GM19452 (cell line): ENCODE data around the gene DENND1C.
"Not testable (repeated sequence)": the region's sequence is repeated elsewhere in the genome, so short reads cannot be mapped to it uniquely, and the experiment has no call there.

Experiments
- ATAC-seq: cut with Tn5 transposase; IDR thresholded peaks from one replicate; pipeline ENCODE4 v1.9.1; 2021; ENCODE audit not compliant: unreplicated experiment

The DENND1C gene

DNA sequence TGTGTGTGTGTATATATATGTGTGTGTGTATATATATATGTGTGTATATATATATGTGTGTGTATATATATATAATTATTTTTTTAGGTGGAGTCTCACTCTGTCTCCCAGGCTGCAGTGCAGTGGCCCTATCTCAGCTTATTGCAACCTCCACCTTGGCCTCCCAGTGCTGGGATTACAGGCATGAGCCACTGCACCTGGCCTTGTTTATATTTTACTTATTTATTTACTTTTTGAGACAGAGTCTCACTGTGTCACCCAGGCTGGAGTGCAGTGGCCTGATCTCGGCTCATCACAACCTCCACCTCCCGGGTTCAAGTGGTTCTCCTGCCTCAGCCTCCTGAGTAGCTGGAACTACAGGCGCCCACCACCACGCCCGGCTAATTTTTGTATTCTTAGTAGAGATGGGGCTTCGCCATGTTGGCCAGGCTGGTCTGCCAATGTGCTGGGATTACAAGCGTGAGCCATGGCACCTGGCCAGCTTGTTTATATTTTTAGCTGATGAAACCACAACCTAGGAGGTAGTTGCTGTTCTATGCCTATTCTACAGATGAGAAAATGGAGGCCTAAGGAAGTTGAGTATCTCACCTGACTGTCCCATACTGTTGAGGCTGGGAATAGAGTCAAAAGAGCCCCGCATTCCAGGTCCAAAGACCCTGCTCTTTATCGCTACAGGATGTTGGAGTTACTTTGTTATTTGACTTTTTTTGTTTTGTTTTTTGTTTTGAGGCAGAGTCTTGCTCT is 26.6 kb upstream of the DENND1C start:
- ATAC-seq = not testable (repeated sequence)

DNA sequence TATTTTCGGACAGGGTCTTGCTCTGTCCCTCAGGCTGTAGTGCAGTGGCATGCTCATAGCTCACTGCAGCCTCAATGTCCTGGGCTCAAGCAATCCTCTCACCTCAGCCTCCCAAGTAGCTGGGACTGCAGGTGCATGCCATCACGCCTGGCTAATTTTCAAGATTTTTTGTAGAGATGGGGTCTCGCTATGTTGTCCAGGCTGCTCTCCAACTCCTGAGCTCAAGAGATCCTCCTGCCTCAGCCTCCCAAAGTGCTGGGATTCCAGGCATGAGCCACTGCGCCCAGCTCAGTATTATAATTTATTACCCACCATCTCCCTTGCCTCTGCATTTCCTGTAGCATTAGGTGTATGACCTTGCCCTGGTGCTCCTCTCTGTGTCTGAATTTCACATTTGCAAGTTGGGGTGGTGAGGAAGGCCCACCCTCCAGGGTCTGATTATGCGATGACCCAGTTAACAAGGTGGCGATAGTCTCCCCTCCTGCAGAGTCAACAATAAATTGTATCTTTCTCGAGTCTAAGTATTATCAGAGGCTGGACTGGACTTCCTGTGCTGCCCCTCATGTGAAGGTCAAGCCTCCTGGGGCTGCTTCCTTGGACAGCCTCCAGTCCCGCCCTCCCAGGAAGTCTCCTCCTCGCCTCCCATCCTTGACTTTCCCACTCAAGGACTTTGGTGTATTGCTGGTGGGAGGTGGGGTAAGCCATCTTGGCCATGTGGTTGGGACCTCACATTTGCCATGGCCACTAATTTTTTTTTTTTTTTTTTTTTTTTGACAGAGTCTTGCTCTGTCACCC is 22.0 kb upstream of the DENND1C start:
- ATAC-seq = no peak

DNA sequence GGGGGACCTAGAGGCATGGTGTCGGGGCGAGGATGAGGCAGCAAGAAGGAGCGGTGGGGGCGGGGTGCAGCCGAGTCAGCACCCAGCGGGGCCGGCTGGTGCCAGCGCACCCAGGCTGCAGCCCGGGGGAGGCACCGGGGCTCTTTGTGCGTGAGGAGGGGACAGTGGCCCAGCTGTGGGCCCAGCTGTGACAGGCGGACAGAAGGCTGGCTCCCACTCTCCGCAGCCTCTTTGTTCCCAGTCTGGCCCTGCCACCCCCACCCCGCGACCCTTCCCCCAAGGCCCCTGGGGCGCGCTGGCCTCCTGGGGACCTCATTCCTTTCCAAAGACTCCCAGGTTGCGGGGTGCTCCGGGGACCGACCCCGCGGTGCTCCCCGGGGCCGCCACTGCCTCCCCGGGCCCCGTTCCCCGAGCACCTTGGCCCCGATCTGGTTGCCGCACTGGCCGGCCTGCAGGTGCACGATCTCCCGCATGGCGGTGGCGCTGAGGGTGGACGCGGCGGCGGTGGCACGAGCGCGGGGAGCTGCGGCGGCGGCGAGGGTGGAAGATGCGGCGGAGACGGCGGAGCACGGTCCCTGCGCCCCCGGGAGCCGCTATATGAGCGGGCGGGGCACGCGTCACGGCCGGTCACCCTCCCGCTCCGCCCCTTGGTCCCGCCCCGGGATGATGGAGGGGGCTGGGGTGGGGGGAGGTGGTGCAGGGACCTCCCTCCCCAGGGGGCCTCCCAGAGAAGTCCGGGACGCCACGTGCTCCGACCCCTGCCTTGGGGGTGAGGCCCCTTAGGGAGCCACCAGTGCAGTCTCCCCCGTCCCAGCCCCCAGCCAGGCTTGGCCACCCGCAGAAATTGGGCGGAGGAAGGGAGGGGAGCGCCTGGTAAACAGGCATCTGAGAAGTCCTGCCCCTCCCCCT is 20.4 kb upstream of the DENND1C start, which contains the start of gene TUBB4A:
TSS of gene TUBB4A (minus strand) at position 570 of the 909 bp plus-strand sequence. CDS start at position 473, 97 bp downstream.
- no peak for ATAC-seq

DNA sequence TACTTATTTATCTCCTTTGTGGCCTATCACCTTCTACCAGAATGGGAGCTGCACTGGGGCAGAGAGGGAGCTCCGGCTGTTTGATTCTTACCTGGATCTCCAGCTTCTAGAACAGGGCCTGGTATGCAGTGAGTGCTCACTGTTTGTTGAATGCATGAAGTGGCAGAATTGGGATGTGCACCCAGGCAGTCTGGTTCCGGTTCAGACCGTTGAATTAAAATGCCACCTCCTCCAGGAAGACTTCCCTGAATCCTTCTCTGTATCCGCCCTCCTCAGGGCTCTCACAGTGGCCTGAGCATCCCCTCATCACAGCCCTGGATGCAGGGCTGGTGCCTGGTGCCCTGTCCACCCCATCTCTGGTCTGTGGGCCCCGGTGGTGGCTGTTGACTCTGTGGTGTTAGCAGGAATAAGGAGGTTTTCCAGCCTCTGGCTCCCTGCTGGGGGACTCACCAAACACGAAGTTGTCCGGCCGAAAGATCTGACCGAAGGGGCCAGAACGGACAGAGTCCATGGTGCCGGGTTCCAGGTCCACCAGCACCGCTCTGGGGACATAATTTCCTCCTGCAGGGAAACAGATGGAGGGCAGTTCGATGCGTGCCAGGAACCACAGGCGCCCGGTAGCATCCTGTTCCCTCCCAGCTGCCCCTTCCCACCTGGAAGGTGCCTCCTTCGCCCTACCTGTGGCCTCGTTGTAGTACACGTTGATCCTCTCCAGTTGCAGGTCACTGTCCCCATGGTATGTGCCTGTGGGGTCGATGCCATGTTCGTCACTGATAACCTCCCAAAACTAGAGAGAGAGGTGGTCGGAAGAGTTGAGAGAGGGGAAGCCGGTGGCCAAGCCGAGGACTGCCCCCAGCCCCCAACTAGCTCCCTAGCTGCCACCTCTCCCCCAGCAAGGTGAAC is 19.5 kb upstream of the DENND1C start:
- no peak for ATAC-seq

DNA sequence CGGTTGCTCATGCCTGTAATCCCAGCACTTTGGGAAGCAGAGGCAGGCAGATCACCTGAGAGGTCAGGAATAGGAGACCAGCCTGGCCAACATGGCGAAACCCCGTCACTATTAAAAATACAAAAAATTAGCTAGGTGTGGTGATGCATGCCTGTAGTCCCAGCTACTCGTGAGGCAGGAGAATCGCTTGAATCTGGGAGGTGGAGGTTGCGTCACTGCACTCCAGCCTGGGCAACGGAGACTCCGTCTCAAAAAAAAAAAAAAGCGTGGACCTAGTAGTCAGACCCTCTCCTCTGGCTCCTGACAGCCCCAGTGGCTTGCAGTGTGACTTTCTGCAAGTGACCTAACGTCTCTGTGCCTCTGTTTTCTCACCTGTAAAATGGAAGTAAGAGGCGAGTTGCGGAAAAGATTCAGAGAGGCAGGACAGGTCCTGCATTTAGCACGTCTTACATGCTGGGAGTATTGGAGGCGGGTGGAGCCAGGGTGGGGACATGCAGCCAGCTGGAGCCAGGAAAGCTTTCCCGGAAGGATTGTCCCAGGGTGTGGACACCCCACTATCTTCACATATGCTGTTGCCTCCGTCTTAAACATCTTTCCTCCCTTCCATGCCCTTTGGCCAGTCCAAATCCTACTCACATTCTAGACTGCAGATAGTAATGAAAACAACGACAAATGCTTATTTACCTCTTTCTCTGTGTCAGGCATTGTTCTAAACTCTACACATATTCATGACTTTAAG is 17.6 kb upstream of the DENND1C start:
- ATAC-seq = no peak

DNA sequence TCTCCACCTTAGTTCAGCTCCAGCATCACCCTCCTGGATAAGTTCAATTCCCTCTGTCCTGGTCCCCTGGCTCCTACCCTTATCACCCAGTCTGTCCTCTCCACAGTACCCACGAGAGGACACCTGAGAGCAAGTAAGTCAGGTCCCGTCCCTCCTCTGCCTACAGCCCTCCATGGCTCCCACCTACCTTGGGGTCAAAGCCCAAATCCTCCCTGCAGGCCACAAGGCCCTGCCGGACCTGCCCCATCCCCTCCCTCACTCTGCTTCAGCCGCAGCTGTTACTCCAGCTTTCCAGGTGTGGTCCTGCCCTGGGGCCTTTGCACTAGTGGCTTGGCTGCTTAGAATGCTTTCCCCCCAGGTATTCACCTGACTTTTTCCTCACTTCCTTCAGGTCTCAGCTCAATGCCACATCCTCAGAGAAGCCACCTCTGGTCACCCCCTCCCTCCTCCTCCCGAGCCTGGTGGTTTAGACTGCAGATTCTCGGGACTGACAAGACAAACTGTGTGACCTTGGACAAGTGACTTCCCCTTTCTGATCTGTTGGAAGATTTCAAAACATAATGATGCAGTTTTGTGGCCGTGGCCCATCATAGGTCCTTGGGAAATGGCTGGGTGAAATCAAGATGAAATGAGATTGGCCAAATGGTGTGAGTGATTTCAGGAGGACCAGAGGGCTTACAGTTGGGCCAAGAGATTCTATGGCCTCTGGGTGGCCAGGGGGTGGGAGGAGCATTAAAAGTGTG is 16.9 kb upstream of the DENND1C start:
- no peak for ATAC-seq

DNA sequence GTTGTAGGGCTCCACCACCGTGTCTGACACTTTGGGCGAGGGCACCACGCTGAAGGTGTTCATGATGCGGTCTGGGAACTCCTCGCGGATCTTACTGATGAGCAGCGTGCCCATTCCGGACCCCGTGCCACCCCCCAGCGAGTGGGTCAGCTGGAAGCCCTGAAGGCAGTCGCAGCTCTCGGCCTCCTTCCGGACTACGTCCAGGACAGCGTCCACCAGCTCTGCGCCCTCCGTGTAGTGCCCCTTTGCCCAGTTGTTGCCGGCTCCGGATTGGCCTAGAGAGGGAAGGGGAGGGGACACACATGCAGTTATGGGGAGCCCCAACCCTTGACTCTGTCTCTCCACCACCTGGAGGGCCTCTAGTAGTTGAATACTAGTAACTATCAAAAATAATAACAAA is 14.4 kb upstream of the DENND1C start:
- no peak for ATAC-seq

DNA sequence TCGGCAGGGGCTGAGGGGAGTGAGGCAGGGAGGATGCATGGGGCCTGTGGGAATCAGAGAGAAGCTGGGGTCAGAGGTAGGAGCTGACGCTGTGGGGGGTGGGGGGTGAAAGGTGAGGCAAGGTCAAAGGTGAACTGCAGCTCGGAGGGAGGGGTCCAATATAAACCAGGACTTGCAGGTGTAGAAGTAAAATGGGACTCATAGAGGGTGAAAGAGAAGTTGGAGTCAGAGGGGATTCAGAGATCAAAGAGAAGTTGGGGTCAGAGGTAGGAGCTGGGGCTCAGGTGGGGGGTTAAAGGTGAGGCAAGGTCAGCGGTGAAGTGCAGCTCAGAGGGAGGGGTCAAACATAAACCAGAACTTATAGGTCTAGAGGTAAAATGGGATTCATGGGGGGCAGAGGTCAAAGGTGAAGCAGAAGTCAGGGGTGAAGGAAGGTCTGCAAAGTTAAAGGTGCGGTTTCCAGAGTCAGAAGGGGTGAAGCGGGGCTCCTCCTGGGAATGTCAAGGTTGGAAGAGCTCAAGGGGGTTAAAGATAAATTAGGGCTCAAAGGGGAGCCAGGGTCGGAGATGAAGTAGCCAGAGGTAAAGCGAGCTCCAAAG is 12.9 kb upstream of the DENND1C start:
- no peak for ATAC-seq

DNA sequence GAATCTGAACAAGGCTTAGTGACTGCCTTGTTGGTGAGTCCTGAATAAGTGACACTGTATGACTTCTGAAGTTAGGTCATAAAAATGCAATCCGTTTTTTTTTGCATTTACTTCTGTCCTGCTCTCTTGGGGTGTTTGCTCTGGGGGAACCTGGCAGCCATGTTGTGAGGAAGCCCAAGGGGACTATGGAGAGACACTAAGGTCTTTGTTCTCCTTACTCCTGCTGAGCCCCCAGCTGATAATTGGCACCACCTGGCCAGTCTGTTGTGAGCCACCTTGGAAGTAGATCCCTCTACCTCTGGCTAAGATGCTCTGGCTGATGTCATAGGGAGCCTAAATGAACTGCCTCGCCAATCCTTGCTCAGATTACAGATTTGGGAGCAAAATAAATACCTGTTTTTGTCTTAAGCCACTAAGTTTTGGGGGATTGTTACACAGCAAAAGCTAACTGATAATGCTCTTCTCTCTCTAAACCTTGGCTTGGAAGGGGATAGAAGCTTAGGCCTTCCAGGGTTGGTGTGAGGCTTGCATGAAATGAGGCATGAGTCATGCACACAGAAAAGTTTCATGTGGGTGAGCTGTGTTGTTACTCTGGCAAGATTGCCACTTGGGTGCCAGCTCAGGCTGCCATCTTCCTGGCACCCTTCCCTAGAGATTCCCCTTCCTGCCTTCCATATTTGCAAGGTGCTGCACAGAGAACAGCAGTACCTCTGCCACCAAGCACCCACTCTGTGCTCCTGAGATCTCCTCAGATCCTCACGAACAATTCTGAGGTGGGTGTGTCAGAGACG is 10.4 kb upstream of the DENND1C start:
- ATAC-seq = no peak

DNA sequence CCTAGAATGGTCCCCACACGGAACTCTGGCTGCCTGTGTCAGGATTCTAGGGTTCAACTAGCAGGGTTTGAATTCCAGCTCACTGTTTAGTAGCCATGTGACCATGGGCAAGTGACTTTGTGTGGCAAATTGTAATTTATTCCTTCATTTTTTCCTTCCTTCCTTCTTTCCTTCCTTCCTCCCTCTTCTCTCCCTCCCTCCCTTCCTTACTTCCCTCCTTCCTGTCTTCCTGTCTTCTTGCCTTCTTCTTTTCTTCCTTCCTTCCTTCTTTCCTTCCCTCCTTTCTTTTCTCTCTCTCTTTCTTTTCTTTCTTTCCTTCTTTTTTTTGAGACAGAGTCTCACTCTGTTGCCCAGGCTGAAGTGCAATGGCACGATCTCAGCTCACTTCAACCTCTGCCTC is 8.5 kb upstream of the DENND1C start:
- ATAC-seq = no peak

DNA sequence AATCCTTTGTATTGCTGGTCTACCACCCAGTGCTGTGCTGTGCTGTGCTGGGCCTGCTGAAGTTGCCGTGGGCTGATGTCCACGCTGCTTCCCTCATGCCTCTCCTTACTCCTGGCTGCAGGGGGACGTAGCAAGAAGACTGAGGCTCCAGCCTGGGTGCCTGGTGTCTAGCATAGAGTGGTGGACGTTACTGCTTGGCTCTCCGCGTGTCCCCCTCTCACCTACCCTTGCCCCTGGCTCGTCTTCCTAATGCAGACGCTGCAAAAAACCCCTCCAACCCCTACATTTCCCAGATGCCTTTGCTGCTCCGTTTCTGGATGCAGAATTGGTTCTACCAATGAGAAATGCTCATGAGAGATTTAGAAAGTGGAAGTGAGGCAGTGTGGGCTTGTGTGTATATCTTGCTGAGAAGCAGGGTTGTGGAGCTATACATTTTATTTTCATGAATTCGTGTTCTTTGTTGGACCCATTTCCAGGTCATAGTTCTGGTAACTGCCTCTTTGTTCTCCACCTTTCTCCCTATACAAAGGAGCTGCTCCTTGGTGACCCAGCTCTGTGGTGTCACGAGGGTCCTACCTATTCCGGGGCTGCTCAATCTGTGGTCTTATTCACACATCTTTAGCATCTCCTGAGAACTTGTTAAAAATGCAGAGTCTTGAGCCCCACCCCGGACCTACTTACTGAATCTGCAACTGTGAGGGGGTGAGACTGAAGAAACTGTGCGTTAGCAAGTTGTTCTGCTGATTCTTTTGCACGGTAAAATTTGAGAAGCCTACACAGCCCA is 7.9 kb upstream of the DENND1C start:
- no peak for ATAC-seq

DNA sequence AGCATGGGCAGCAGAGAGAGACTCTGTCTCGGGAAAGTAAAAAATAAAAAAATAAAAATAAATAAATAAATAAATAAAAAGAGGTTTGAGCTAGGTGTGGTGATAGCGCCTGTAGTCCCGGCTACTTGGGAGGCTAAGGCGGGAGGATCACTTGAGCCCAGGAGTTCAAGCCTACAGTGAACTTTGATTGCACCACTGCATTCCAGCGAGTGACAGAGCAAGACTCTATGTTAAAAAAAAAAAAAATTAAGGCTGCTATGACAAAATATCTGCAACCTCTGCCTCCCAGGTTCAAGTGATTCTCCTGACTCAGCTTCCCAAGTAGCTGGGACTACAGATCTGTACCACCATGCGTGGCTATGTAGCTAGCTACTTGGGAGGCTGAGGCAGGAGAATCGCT is 3.2 kb upstream of the DENND1C start:
- no peak for ATAC-seq

DNA sequence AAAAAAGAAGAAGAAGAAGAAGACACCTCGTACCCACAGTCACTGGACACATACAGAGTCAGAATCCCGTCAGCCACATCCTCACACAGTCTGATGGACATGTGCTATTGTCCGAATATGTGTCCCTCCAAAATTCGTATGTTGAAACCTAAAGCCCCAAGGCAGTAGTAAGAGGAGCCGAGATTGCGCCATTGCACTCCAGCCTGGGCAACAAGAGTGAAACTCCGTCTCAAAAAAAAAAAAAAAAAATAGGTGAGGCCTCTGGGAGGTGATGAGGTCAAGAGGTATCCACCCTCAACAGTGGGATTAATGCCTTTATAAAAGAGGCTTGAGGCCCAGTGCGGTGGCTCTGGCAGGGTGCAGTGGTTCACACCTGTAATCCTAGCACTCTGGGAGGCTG is 2.6 kb upstream of the DENND1C start:
- ATAC-seq = no peak

DNA sequence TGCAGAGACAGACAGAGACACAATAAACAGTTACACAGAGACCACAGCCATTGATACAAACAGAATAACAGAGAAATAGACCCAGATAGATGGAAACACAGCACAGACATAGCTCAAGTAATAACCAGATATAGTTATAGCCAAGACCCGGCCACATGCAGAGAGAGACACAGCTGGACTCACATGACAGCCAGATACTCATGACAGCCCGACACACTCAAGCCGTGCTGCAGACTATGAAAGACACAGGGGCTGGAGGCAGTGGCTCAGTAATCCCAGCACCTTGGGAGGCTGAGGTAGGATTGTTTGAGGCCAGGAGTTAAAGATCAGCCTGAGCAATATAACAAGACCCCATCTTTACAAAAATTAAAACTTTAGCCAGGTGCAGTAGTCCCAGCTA is 1.6 kb upstream of the DENND1C start:
- ATAC-seq = no peak

DNA sequence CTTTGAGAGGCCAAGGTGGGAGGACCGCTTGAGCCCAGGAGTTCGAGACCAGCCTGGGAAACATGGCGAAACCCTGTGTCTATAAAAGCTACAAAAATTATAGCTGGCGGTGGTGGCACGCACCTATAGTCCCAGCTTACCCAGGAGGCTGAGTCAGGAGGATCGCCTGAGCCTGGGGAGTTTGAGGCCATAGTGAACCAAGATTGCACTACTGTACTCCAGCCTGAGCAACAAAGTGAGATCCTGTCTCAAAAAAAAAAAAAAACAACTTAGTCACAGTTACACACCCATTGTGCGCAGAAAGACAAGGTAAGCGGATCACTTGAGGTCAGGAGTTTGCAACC is 728 bp upstream of the DENND1C start:
- no peak for ATAC-seq

DNA sequence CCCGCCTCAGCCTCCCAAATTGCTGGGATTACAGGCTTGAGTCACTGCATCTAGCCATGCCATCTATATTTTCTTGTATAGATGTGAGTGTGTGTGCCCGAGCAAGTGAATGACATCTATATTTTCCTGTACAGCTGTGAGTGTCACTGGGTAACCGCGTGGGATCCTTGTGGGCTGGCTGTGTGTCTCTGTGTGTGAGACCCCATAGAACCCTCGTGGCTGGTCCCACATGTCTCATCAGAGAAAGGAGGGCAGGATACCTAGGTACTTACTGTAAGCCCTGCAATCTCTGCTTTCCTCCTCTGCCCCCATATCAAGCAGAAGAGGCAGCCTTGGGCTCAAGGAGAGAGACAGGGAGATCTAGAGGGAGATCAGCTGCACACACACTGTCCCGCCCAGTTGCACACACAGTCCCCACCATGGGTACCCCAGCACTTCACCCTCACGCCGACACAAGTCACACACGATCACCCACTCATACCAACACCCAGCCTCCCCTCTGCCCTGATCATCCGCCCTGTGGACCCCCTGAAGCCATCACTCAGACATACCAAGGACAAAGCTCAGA is 655 bp downstream of the DENND1C start:
- no peak for ATAC-seq
